NT2/D1 (cell line): Measurements from ENCODE around the gene FCRL6.

Experiments
- SUZ12 ChIP-seq: IDR thresholded peaks from 2 replicates; pipeline ENCODE4 v1.6.1; 2011; ENCODE audit not compliant: insufficient read length, insufficient read depth; ENCODE audit errors: extremely low read depth
- YY1 ChIP-seq: IDR thresholded peaks from 2 replicates; pipeline ENCODE4 v1.6.1; 2011; ENCODE audit not compliant: insufficient read length, insufficient read depth
- ZNF274 ChIP-seq: IDR thresholded peaks from 2 replicates; pipeline ENCODE4 v1.6.1; 2011; ENCODE audit warnings: mild to moderate bottlenecking, low read depth, low read length

GRCh38 chr1:159763686-159764085, 38.5 kb upstream of the FCRL6 start:
- TF ChIP-seq YY1 = no peak
- no peak for TF ChIP-seq ZNF274
- TF ChIP-seq SUZ12 = no peak
